HG03159 (cell line): ENCODE data around the gene IRF2.

Experiments used
- ATAC-seq: cut with Tn5 transposase; IDR thresholded peaks from one replicate; pipeline ENCODE4 v1.9.1; 2021; ENCODE audit warnings: mild to moderate bottlenecking, moderate library complexity; ENCODE audit not compliant: unreplicated experiment

IRF2 gene

DNA sequence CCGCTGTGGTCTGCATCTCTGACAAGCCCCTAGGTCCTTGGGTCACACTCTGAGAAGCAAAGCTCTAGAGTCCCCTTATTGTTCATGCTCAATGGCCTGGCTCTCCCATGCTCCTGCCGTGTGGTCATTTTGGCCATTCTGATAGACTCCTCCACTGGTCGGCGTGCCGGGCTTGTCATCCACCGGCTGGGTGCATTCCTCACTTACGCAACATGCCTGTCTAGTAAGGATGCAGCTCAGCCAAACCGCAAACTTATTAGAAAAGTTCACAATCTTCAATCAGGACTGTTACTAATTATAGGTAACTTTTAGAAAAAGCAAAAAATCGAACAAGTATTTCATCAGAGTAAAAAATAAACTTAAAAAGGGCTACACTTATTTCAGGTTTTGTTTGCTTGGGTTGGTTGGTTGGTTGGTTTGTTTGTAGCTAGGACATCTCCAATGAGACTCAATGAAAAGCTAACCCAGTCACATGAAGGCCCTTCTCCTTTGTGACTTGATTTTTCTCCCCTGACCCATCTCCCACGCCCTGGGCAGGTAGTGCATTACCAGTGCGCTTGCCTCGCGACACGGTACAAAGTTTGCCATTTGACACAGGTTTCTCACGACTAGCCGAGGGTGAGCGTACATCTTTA is 41.0 kb downstream of the IRF2 start:
- ATAC-seq, result no peak

DNA sequence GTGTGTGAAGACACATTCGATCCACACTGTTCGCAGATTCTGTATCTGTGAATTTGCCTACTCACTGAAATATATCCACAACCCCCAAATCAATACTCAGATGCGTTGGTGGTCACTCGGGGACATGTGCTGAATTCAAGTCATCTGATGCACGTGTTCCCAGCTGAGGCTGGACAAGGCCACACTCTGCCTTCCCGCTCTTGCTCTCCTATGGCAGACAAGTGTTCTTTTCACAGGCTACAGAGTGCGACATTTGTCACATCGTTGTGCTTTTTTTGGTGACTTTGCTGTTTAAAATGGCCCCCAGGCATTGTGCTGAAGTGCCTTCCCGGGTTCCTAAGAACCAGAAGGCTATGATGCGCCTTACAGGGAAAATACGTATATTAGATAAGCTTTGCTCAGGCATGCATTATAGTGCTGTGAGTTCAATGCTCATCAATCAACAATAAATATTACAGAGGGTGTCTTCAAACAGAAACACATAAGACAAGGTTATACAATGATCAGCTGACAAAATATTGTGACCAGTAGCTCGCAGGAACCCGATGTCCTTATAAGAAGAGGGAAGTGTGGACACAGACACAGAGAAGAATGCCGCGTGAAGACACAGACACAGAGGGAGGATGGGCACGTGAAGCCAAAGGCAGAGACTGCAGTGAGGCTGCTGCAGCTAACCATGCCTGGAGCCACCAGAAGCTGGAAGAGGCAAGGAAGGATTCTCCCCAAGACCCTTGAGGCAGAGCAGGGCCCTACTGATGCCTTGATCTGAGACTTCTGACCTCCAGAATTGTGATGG is 42.0 kb downstream of the IRF2 start:
- no peak for ATAC-seq

DNA sequence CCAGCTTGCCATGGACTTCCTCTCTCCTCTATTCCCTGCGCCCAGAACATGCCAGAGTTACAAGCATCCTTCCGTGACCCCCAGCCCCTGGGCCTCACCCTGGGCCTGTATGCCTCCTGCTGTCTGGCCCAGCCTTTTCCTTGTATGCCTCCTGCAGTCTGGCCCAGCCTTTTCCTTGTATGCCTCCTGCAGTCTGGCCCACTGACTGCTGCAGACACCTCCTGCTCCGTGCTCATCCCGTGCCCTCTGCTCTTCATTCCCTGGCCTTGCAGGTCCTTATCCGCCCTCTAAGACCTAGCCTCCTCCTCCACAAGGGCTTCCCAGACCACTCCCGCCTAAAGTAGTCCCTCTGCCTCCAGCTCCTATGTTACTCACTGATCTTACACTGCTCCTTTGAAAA is 44.2 kb downstream of the IRF2 start:
- no peak for ATAC-seq

DNA sequence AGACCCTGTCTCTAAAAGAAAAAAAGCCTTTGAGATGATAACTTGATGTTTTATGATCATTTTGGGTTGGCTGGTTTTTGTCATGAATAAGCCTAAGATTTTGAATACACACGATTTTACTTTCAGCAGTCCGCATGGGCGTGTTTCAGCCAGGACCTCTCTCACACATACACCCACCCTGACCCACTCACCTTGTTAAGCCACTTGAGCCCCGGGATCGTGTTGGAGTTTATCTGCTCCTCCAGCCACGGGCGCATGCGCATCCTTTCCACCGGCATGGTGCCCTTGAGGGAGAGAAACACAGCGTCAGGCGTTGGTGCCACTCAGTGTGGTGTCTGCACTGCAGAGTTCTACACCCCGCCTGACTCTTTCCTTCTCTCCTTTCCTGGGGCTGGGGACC is 45.6 kb downstream of the IRF2 start:
- ATAC-seq, result no peak

DNA sequence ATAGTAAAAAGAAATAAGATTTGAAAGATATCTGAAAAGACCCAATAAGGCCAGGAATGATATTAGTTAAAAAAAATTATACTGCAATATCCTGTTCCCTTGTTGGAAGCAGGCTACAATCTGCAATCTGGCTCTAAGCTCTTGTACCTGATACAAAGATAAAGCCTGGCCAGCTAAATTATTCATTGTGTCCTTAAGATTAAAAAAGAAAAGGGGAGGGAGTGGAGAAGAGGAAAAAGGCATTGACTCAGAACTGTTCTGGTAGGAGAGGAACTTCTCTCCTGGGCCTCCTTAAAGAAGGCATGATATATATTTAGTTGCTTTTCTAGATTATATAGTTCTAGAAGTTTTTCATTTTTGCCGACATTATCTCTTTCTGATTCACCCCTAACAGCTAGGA is 46.7 kb downstream of the IRF2 start:
- ATAC-seq, result no peak

DNA sequence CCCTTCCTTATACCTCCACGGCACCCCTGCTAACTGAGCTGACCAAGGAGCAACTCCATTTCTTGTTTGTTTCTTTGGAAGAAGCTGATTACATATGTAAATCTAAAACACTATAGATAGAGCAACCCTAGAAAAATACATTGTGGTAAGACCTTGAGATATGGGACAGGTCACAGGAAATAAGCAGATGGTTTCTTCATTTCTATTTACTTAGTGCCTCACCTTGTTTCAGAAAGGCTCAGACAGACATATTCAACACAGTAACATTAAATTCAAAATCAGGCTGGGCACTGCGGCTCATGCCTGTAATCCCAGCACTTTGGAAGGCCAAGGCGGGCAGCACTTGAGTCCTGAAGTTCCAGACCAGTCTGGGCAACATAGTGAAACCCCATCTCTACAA is 47.3 kb downstream of the IRF2 start:
- no peak for ATAC-seq

DNA sequence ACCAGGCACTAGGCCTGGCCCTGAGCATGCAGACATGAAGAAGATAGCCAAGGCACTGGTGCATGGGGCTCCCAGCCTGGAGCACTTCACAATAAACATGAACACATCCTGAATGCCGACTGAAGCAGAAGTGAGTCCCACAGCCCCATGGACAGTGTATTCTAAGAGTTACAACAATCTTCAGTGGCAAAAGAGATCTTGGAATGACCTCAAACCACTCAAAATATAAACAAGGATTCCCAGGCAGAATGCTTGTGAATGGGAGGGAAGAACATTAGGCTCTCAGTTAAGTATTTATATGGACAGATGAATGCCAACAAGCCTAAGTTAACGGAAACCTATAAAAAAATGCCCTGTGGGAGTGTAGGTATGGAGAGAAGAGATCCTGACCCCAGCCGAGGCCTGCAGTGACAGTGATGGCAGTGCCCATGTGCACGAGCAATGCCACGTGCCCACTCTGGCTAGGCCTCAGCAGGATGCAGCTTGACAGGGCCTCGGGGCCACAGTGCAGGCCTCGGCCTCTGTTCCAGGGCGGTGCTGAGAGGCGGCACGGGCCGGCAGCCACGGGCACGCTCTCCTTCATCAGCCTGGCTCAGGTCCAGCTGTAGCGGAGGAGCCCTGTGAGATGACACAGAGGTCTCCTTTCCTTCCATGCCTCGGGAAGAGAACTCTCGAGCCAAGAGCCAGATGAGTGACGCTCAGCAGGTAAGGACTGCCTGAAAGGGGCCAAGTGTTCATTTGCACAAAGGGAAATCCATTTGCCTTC is 49.2 kb downstream of the IRF2 start:
- ATAC-seq, result no peak

DNA sequence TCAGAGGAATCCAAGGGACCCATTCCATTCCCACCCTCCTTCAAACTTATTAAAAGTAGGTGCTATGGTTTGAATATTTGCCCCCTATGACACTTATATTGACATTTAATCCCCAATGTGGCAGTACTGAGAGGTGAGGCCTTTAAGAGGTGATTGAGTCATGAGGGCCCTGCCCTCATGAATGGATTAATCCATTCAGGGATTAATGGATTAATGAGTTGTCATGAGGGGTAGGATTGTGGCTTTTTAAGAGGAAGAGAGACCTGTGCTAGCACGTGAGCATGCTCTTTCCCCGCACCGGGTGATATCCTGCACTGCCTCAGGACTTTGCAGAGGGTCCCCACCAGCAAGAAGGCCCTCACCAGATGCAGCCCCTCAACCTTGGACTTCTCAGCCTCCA is 50.1 kb downstream of the IRF2 start:
- ATAC-seq, result no peak

DNA sequence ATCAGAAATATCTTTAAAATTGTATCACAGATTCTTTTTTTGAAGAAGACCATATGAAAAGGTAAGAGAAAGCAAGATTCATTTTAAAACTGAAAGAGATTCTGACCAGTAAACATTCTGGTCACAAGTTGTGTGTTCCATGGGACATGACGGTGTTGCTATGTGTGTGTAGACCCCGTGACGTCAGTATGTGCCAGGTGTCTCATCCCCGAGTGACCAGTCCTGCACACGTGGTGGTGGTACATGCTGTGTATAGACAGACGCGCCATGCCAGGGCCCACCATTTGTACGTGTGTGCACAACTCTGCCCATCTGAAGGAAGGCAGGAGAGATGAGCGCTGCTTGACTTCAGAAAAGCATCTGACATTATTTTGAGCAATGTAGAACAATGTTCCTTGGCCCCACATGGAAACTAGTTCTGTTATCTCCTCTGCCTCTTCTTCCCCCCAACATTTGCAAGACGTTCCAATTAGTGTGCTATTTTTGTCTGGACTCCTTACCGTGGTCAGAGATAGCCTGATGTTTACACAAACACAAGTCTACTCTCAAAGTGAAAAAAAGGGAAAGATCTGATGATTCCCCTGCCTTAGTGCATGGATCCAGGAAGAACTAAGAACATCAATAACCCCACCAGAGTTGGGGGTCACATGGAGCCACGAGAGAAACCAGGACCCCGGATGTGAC is 51.2 kb downstream of the IRF2 start:
- no peak for ATAC-seq

DNA sequence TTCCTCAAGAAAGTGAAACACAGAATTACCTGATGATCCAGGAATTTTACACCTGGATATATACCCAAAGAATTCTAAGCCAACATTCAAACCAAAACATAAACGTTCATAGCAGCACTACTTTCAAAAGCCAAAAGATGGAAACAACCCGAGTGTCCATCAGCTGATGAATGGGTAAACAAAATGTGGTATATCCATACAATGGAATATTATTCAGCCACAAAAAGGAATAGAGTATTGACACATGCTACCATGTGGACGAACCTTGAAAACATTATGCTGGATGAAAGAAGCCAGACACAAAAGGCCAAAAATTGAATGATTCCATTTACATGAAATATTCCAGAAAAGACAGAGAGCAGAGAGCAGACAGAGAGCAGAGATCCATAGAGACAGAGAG is 52.0 kb downstream of the IRF2 start:
- ATAC-seq, result no peak

DNA sequence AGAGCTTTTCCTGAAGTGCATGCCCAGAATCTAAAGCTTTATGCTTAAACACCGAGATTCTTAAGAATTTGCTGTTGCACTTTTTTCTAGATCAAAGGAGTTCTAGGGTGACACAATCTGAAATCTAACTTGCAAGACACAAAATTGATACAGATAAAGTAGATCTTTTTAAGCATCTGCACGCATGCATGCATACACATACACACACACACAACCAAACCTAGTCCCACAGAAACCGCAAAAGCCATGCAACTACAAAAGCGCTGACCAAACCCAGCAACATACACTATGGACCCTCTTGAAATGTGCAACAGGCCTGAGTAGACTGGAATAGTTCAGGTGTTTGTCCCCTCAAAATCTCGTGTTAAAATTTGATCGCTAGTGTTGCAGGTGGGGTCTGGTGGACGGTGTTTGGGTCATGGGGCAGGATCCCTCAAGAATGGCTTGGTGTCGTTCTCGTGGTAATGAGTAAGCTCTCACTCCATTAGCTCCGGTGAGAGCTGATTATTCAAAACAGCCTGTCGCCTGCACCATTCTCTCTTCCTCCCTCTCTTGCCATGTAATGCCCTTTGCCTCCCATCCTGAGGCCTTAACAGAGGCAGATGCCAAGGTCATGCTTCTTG is 52.7 kb downstream of the IRF2 start:
- no peak for ATAC-seq

DNA sequence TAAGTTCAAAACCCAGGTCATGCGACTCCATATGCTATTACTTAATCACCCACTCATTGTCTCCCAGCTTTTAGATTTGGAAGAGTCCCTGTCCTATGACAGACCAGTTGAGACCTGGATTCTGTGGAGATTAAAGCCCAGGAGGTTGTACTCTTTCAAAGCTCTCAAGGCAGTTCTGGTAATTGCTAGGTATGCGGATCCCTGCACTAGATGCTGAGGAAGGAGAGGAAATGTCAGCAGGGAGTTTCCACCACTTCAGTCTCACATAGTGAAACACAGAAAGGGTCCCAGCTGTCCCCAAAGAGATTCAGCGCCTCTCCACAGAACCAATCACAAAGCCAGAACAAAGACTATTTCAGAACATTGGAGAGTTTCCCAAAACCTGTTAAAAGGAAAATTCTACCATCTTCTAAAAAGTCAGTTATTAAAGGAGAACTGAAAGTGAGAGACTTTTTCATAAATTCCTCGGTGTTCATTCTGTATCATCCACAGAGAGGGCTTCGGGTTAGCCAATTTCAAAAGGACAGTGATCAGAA is 53.4 kb downstream of the IRF2 start:
- ATAC-seq, result peak; percentile 59

DNA sequence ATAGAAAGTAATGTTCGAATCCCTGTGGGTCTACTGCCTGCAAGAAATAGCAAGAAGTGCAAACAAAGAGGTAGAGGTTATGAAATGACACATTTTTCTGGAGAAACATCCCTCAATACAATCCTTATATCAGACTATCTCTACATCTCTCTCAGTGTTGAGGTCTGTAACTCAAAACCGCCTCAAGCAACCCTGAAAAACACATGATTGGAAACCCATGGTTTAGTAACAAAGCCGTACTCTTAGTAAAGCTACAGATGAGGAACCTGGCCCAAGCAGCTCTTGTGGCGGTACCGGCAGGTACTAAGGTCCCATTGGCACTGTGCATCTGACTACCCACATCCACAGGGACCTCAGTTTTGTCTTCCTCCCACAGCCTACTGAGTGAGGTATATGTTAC is 53.9 kb downstream of the IRF2 start:
- no peak for ATAC-seq

DNA sequence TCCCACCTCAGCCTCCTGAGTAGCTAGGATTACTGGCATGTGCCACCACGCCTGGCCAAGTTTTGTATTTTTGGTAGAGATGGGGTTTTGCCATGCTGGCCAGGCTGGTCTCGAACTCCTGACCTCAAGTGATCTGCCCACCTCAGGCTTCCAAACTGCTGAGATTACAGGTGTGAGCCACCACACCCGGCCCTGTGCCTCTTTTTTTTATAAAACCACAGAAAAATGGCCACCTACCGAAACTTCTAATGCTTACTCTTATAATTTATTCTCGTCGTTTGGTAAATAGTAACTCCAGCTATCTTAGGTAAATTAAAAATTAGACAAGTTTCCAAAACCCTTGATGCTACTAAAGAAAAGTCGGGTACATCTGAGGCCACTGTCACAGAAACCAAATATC is 54.4 kb downstream of the IRF2 start:
- no peak for ATAC-seq

DNA sequence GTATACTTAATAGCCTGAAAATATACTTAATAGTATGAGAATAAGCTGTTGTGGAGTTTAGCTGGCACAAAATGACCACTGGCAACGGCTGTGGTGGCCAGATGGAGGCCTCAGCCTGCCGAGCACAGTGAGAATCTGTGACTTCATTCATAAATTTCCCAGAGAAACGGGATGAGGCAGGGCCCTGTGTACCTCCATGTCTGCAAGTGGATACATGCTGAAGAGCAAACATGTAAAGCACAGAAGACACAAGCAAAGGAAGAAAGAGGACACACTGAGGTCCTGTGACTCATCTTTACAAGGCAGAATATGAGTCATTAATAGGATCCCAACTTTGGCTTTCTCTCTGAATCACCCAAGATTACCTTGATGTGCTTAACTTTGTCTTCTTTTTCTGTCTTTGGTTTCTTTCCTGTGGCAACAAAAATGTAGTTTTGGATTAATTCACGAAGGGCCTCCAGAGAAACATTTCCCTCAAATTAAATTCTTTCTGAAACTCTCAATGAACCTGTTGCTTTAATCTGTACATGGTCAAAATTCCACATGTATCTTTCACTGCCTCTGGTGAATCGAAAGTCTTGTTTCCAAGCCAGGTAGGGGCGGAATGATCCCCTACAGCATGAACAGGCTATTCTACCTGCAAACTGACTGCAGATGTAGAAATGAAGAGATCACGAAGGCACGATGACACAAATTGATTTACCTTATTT is 56.4 kb downstream of the IRF2 start:
- peak; percentile 48 for ATAC-seq

DNA sequence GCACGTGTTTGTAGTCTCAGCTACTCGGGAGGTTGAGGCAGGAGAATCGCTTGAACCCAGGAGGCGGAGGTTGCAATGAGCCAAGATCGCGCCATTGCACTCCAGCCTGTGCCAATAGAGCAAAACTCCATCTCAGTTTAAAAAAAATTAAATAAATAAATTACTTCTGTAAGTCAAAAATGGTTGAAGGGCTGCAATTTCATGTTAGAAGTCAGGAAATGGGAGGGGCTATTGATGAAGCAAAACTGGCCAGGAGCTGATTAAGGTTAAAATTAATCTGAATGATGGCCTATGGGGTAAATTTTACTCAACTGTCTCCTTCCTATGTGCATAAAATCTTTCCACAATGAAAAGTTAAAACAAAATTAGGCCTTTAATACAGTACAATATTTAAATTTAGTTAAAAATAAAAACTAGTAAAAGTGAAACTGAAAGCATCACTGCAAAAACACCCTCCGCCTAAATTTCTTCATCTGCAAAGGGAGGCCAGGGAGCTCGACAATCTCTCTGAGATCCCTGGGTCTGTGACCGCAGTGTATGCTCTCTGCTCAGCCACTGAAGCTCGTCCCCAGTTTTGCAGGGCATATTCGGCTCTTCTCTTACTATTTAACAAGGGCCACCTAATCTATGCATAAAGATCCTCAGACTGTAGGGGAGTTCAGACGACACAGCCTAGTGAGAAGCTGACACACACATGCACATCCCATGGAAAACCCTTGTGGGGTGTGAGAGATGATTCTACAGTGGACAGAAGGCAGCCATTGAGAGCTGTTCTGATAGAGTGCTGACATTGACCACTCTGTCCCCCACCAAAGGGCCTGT is 57.2 kb downstream of the IRF2 start:
- peak; percentile 49 for ATAC-seq

DNA sequence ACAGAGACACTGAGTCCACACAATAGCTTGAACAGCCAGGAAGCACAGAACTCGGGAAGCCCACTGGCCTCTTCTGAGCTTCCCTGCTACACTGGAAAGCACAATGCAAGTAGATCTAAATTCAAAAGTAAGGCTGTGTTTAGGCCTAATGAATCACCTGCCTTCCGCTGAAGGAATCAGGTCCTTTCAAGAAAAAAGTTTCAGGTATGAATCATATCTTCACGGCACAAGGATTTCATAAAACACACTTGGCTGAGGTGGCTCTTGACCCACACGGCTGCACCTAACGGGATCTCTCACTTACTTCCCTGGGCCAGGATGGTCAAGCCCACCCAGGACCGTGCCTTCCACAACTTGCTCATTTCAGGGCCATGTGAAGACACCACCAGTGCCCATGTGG is 59.3 kb downstream of the IRF2 start:
- no peak for ATAC-seq

DNA sequence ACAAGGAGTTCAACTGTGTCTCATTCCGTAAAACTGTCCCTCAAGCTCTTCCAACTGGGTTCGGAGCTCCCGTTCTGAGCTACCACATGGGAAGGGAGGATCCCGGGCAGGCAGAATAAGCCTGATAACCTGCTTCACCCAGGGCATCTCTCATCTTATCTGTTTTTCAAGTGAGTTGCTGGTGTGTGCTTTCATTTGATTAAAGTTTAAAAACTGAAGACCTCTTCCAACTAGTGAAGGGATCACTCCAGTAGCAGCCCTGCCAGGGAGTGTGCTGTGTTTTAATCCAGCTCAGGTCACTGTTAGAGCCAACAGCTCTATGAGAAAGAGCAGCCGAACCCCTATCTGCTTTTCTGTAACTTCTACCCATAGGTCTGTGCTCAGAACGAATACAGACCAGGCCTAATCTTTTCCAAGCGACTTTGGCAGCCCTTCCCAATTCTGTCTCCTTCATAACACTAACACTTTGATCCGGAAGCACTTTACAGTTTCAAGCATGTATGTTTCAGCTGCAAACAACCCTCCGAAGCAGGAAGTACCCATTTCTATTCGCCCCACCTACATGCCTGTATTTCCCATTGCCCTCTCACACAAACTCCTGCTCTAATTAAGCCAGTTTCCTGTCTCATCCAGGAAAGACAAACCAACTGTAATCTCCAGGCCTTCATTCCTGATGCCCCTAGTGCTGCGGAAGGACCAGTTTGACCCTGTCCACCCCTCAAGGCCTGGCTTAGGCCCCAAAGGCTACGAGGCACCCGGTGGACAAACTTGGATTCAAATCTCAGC is 60.9 kb downstream of the IRF2 start:
- ATAC-seq, result no peak
